Gastroesophageal sphincter (tissue), 2 donors: ENCODE measurements around the gene BCAR3.

Experiments used
- POLR2A ChIP-seq, 2 donors: fragments of 450-650 bp; IDR thresholded peaks; one replicate each; pipeline ENCODE4 v1.6.1; 2017; ENCODE audit warnings: antibody characterized with exemption in 2 of 2, mild to moderate bottlenecking in 2 of 2, moderate library complexity in 1 of 2
- POLR2AphosphoS5 ChIP-seq: sonication (generic); formaldehyde crosslinking; IDR thresholded peaks from one replicate; pipeline ENCODE4 v1.6.1; 2017; ENCODE audit warnings: antibody characterized with exemption

DNA sequence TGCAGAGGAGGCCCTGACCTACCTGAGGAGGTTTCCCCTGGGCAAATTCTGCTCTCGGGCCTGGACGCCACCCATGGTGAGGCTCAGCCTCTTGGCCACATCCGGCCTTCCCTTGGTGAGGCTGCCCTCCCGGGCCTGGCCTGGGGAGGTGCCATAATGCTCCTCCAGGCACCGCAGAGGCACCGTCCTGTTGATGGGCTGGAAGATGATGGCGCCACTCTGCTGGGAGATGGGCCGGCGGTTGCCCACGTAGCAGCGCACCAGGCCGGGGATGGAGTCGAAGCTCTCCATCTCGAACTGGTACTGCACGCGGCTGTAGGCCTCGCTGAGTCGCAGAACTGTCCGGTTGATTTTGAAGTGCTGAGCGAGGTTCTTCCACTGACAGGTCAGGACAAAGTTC is 92.7 kb downstream of the BCAR3 start:
- TF ChIP-seq POLR2A (IDR thresholded peaks at IDR 0.05) (no peak), POLR2AphosphoS5 (no peak)
